DMS153 (cell line): ENCODE measurements around the gene OSBPL2.

Source experiments
- DNase-seq: peaks from one replicate; lab custom pipeline; 2025; lab: John Stamatoyannopoulos, UW

OSBPL2 gene

DNA sequence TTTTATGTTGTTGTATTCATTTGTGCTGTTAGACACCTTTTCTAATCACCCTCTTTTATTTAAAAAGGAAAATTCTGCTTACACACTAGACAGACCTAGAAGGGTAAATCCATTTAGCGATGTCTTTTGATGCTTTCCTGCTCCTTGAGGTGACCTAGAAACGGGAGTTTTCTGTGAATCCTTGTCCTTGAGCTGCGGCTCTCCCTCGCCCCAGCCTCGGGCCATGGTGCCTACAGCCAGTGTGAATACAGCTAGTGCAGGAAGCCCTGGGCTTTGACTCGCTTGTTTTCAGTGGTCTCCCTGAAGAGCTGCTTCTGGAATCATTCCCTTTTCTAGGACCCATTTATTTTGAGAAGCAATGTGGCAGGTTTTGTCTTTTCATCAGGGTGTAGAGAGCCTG, 46.8 kb downstream of the OSBPL2 start:
- no peak for DNase-seq

DNA sequence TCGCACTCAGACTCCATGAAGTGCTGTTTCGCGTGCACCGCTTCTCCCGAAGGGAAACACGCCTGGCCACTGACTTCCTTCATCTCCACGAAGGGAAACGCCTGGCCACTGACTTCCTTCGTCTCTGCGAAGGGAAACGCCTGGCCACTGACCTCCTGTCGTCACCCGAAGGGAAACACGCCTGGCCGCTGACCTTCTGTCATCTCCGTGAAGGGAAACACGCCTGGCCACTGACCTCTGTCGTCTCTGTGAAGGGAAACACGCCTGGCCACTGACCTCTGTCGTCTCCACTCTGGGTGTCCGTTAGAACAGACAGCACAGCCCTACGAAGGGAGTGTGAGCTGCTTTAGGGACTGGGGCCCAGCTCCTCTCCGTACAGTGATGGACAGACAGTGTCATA, 47.4 kb downstream of the OSBPL2 start:
- no peak for DNase-seq

- DNase-seq = no peak
These were observed 48.3 kb downstream of the OSBPL2 start for GRCh38 chr20:62286493-62287064.

- DNase-seq = no peak
These were observed 48.8 kb downstream of the OSBPL2 start for GRCh38 chr20:62287129-62287528.

GRCh38 chr20:62287759-62288534, 49.6 kb downstream of the OSBPL2 start:
- DNase-seq = no peak

DNA sequence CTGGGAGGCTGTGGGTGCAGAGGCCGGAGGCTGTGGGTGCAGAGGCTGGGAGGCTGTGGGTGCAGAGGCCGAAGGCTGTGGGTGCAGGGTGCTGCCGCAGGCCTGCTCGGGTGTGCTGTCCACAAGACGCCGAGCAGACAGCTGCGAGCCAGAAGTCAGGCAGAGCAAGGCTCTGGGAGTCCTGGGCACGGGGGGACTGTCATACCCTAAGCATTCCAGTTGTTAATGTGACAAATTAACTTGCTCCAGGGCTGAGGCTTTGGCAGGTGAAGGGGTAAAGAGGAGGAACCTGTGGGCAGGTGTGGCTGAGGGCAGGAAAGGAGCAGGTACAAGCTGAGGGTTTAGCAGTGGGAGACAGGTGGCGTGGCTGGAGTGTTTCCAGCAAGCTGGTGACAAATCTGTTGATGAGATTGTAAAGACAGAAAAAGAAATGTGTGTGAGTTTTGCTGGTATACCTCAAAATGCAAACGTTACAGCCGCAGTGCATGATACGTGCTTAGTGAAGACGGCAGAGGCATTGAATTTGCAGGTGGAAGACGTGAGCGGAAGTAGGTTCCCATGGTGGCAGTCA, 50.3 kb downstream of the OSBPL2 start:
- no peak for DNase-seq

DNA sequence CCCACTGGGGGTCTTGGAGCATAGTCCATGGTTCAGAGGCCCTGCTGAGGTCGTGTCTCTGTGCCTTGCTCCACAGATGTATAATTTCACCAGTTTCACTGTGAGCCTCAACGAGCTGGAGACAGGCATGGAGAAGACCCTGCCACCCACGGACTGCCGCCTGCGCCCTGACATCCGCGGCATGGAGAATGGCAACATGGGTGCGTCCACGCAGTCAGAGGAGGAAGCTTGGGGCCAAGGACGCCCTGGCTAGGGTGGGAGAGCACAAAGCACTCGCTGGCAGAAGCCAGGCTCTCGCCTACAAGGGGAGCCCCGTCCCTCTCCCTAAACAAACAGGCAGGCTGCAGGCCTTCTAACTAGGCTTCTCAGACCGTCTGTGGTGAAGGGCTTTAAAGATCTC, 50.8 kb downstream of the OSBPL2 start:
- no peak for DNase-seq

DNA sequence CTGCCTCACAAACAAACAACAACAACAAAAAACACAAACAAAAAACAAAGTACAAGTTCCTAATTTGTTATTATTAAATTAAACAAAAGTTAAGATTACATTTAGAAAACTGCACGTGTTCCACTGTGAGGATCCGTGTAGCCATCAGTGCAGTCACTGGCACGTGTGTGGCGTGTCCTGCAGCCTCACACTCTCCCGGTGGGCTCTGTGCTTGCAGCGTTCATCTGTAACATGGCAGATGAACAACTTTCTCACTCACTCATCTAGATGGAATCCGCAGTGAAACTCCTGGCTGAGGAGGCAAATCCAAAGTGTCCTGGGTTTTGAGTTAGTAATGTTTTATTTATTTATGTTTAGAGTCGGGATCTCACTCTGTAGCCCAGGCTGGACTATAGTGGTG, 51.6 kb downstream of the OSBPL2 start:
- DNase-seq = no peak

GRCh38 chr20:62291251-62292066, 53.1 kb downstream of the OSBPL2 start:
- no peak for DNase-seq

- no peak for DNase-seq
These were observed 53.8 kb downstream of the OSBPL2 start for GRCh38 chr20:62292108-62292507.

DNA sequence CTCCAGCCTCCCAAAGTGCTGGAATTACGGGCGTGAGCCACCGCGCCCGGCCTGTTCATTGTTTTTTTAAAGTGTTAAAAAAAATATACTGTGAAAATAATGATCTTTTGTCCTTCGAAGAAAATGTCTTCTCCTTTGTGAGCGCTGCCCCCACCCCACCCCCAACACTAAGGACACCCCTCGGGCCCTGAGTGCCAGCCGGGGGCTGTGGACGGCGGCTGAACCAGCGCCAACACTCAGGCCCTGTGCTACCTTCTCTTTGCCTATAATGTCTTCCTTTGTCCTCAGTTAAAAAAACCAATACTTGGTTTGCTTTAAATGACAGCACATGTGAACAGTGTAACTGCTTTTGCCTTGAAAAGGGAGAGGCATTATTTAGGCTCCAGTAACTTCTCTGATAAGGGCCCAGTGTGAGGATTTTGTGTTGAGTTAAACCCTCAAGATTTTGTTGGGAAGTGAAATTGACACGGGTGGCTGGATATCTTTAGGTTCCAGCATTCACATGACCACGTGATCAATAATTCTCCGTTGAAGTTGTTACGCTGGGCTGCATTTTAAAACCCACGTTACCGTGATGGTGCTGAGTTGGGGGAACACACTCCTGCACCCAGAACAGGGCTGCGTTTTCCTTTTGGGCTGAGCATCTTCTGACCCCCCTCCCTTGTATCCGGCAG, 54.9 kb downstream of the OSBPL2 start:
- no peak for DNase-seq

DNA sequence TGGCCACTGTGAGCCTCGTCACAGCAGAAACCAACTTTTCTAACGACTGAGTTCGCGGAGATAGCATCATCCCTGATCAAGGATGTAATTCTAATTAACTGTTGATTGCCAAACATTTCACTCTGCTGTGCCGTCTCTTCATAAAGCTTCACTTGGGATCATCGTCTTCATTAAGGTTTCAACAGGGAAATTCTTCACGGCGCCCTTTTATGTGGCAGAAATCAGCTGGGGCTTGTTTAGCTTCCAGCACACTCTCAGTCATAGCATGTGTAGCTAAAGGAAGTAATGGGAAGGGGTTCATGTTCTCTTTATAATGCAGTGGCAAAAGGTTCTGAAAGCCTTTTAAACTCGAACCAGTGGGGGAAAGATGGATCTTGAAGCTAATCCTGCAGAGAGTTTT, 55.6 kb downstream of the OSBPL2 start:
- no peak for DNase-seq

DNA sequence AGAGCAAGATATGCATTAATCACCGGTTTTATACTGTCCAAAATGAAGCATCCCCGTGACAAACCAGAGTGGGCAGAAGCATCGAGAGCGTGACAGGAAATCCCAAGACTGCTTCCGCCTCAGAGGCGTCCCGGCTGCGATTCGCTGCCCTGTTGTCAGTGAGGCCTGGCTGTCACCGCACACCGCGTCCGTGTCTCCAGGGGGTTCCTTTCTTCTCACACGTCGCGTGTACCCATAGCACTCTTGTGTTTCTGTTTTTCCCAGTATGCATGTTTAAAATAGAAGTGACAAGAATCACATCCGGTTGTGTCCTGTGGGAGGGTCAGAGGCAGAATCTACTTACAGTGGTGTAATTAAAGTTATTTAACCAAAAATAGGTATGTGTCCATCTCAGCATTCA, 56.2 kb downstream of the OSBPL2 start:
- no peak for DNase-seq

DNA sequence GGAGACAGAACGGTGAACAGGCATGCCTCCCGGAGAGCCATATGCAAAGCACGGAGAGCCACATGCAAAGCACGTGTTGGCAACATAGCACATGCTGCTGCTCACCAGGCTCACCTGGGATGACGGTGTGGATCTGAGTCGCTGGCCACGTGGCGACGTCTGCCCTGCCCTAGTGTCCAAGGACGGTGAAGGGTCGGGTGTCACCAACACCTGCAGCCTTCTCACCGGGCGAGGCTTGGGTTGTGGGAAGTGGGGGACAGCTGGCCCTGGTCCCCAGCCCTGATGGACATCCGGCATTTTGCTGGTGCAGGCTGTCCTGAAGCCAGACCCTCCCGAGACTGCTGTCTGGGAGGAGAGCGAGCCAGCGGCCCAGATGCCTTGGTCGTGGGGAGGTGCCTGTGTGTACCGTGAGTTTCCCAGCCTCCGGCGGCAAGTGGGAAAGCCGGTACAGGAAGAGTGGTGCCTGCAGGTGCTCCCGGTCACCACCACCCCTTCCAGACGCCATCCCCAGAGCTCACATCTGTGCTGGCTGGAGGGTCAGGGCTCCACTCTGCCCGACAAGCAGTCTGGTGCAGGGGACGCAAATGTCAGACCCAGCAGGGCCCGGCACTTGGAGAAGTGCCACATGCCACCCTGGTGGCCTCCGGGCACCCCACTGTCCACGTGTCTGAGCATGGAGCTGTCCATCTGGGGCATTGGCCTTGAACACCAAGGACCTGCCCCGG, 58.6 kb downstream of the OSBPL2 start:
- no peak for DNase-seq

- no peak for DNase-seq
These were observed 59.3 kb downstream of the OSBPL2 start for GRCh38 chr20:62297449-62298227.

DNA sequence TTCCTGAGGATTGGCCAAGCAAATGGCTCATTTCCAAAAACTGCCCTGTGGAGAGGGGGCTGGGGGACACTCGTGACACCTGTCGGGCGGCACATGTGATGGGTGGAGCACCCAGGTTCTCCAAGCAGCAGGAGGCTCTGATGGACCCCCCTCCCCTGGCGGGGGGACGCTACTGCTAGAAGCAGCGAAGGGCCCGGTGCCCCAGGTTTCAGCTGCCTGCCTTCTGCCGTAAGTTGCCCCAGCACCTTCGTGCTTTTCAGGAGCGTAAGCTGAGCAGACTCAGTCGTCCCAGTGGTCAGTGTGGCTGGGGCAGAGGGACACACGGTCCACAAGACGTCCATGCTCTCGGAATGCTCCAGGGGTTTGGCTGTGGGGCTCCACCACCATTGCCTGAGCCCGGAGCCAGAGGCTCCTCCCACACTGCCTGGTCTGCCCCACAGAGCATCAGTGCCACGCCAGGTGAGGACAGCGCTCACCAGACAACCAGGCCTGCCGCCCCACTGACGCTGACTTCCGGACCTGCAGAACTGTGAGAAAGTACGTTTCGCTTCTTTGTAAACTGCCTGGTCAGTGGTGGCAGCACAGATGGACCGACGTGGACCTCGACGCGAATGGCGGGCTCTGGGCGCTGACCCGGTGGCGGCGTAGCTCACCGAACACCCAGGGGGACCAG, 60.4 kb downstream of the OSBPL2 start:
- no peak for DNase-seq

GRCh38 chr20:62299666-62300236, 61.4 kb downstream of the OSBPL2 start:
- no peak for DNase-seq

DNA sequence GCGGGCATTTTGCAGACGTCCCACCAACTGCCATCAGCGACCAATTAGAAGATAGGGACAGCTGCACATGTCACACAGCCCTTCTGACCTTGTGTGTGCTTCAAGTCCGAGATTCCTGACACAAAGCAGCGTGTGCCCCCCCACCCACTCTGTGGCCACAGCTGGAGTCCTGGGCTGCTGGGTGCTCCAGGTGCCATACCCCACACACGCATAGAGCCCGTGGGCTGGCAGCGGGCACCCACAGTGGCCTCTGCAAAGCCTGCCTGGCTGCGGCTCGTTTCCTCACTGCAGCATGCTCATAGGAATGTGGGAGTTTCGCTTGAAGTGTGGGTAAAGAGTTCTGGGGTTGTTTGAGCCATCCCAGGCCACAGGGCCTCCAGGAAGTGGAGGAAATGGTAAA, 62.0 kb downstream of the OSBPL2 start:
- DNase-seq = no peak

GRCh38 chr20:62301111-62301668, 62.9 kb downstream of the OSBPL2 start:
- DNase-seq = no peak
